HEK293 (cell line): ENCODE data around the gene LGI4.

Source experiments
- FEZF1 ChIP-seq: fragments of 450-650 bp; formaldehyde crosslinking; IDR thresholded peaks from 2 replicates; pipeline ENCODE4 v1.5.1; 2016; ENCODE audit warnings: missing biosample characterization, missing genetic modification characterization
- GFI1B ChIP-seq: fragments of 450-650 bp; formaldehyde crosslinking; IDR thresholded peaks from 2 replicates; pipeline ENCODE4 v1.5.1; 2016; ENCODE audit warnings: missing biosample characterization, missing genetic modification characterization
- KLF10 ChIP-seq: fragments of 450-650 bp; IDR thresholded peaks from 2 replicates; pipeline ENCODE4 v1.5.1; 2018; ENCODE audit warnings: missing biosample characterization, mild to moderate bottlenecking, missing genetic modification characterization
- KLF16 ChIP-seq: fragments of 450-650 bp; formaldehyde crosslinking; IDR thresholded peaks from 2 replicates; pipeline ENCODE4 v1.5.1; 2017; ENCODE audit warnings: missing biosample characterization, missing genetic modification characterization
- MEIS1 ChIP-seq: sonication (generic); formaldehyde crosslinking; IDR thresholded peaks from 2 replicates; pipeline ENCODE4 v1.8.1; 2022; ENCODE audit warnings: missing genetic modification reagents, mild to moderate bottlenecking, borderline replicate concordance
- REPIN1 ChIP-seq: fragments of 450-650 bp; formaldehyde crosslinking; IDR thresholded peaks from 2 replicates; pipeline ENCODE4 v1.5.1; 2017; ENCODE audit warnings: missing biosample characterization, missing genetic modification characterization, low read depth
- SALL2 ChIP-seq: fragments of 450-650 bp; formaldehyde crosslinking; IDR thresholded peaks from 2 replicates; pipeline ENCODE4 v1.5.0; 2017; ENCODE audit warnings: missing biosample characterization, mild to moderate bottlenecking, missing genetic modification characterization, borderline replicate concordance
- SCRT2 ChIP-seq: fragments of 450-650 bp; formaldehyde crosslinking; IDR thresholded peaks from 2 replicates; pipeline ENCODE4 v1.5.1; 2016; ENCODE audit warnings: missing biosample characterization, missing genetic modification characterization
- SETDB1 ChIP-seq: IDR thresholded peaks from one replicate; pipeline ENCODE4 v1.6.1; 2017; ENCODE audit warnings: mild to moderate bottlenecking, low read length, moderate library complexity, mixed read lengths; ENCODE audit not compliant: insufficient read length
- SP7 ChIP-seq: fragments of 450-650 bp; formaldehyde crosslinking; IDR thresholded peaks from 2 replicates; pipeline ENCODE4 v1.5.1; 2016; ENCODE audit warnings: missing biosample characterization, missing genetic modification characterization
- ZBTB17 ChIP-seq: fragments of 450-650 bp; formaldehyde crosslinking; IDR thresholded peaks from 2 replicates; pipeline ENCODE4 v1.5.1; 2016; ENCODE audit warnings: missing biosample characterization, missing genetic modification characterization
- ZBTB7A ChIP-seq: fragments of 450-650 bp; formaldehyde crosslinking; IDR thresholded peaks from 2 replicates; pipeline ENCODE4 v1.5.1; 2016; ENCODE audit warnings: low read depth, missing biosample characterization, missing genetic modification characterization
- ZEB2 ChIP-seq: fragments of 450-650 bp; formaldehyde crosslinking; IDR thresholded peaks from 2 replicates; pipeline ENCODE4 v1.5.1; 2016; ENCODE audit warnings: missing biosample characterization, missing genetic modification characterization
- ZFP37 ChIP-seq: fragments of 450-650 bp; formaldehyde crosslinking; IDR thresholded peaks from 2 replicates; pipeline ENCODE4 v1.5.1; 2016; ENCODE audit warnings: missing biosample characterization, missing genetic modification characterization
- ZNF138 ChIP-seq: fragments of 450-650 bp; formaldehyde crosslinking; IDR thresholded peaks from 2 replicates; pipeline ENCODE4 v1.5.1; 2016; ENCODE audit warnings: missing biosample characterization, missing genetic modification characterization, borderline replicate concordance
- ZNF140 ChIP-seq: fragments of 450-650 bp; formaldehyde crosslinking; IDR thresholded peaks from 2 replicates; pipeline ENCODE4 v1.5.1; 2016; ENCODE audit warnings: missing biosample characterization, missing genetic modification characterization
- ZNF202 ChIP-seq: fragments of 450-650 bp; formaldehyde crosslinking; IDR thresholded peaks from 2 replicates; pipeline ENCODE4 v1.5.1; 2016; ENCODE audit warnings: missing biosample characterization, missing genetic modification characterization, borderline replicate concordance
- ZNF248 ChIP-seq: fragments of 450-650 bp; formaldehyde crosslinking; IDR thresholded peaks from 2 replicates; pipeline ENCODE4 v1.5.1; 2017; ENCODE audit warnings: missing biosample characterization, missing genetic modification characterization
- ZNF292 ChIP-seq: fragments of 450-650 bp; formaldehyde crosslinking; IDR thresholded peaks from 2 replicates; pipeline ENCODE4 v1.5.1; 2016; ENCODE audit warnings: low read depth, missing biosample characterization, missing genetic modification characterization, borderline replicate concordance
- ZNF311 ChIP-seq: fragments of 450-650 bp; formaldehyde crosslinking; IDR thresholded peaks from 2 replicates; pipeline ENCODE4 v1.5.1; 2017; ENCODE audit warnings: missing biosample characterization, missing genetic modification characterization, borderline replicate concordance
- ZNF341 ChIP-seq: fragments of 450-650 bp; formaldehyde crosslinking; IDR thresholded peaks from 2 replicates; pipeline ENCODE4; 2016; ENCODE audit warnings: low read depth, missing biosample characterization, missing genetic modification characterization
- ZNF350 ChIP-seq: fragments of 450-650 bp; formaldehyde crosslinking; IDR thresholded peaks from 2 replicates; pipeline ENCODE4 v1.5.0; 2017; ENCODE audit warnings: missing biosample characterization, mild to moderate bottlenecking, missing genetic modification characterization
- ZNF37A ChIP-seq: fragments of 450-650 bp; IDR thresholded peaks from 2 replicates; pipeline ENCODE4 v1.5.1; 2018; ENCODE audit warnings: missing biosample characterization, missing genetic modification characterization
- ZNF433 ChIP-seq: fragments of 450-650 bp; formaldehyde crosslinking; IDR thresholded peaks from 2 replicates; pipeline ENCODE4 v1.5.1; 2016; ENCODE audit warnings: missing biosample characterization, missing genetic modification characterization, low read depth
- ZNF514 ChIP-seq: fragments of 450-650 bp; formaldehyde crosslinking; IDR thresholded peaks from 2 replicates; pipeline ENCODE4 v1.5.1; 2016; ENCODE audit warnings: missing biosample characterization, missing genetic modification characterization
- ZNF521 ChIP-seq: fragments of 450-650 bp; formaldehyde crosslinking; IDR thresholded peaks from 2 replicates; pipeline ENCODE4 v1.5.1; 2017; ENCODE audit warnings: missing biosample characterization, mild to moderate bottlenecking, missing genetic modification characterization
- ZNF555 ChIP-seq: fragments of 450-650 bp; formaldehyde crosslinking; conservative IDR thresholded peaks from 2 replicates; pipeline ENCODE4 v1.5.1; 2017; ENCODE audit warnings: missing biosample characterization, mild to moderate bottlenecking, missing genetic modification characterization, inconsistent platforms
- ZNF558 ChIP-seq: fragments of 450-650 bp; formaldehyde crosslinking; IDR thresholded peaks from 2 replicates; pipeline ENCODE4 v1.5.1; 2016; ENCODE audit warnings: missing biosample characterization, missing genetic modification characterization
- ZNF596 ChIP-seq: fragments of 450-650 bp; IDR thresholded peaks from 2 replicates; pipeline ENCODE4 v1.5.0; 2018; ENCODE audit warnings: missing biosample characterization, mild to moderate bottlenecking, missing genetic modification characterization, moderate library complexity
- ZNF660 ChIP-seq: fragments of 450-650 bp; IDR thresholded peaks from 2 replicates; pipeline ENCODE4 v1.5.1; 2018; ENCODE audit warnings: missing biosample characterization, mild to moderate bottlenecking, missing genetic modification characterization
- ZNF670 ChIP-seq: fragments of 450-650 bp; formaldehyde crosslinking; IDR thresholded peaks from 2 replicates; pipeline ENCODE4 v1.5.1; 2016; ENCODE audit warnings: missing biosample characterization, missing genetic modification characterization, low read depth
- ZNF76 ChIP-seq: fragments of 450-650 bp; formaldehyde crosslinking; IDR thresholded peaks from 2 replicates; pipeline ENCODE4; 2016; ENCODE audit warnings: low read depth, missing biosample characterization, missing genetic modification characterization, borderline replicate concordance
- ZNF792 ChIP-seq: fragments of 450-650 bp; formaldehyde crosslinking; IDR thresholded peaks from 2 replicates; pipeline ENCODE4 v1.5.1; 2016; ENCODE audit warnings: missing biosample characterization, missing genetic modification characterization
- ZNF830 ChIP-seq: fragments of 450-650 bp; IDR thresholded peaks from 2 replicates; pipeline ENCODE4 v1.5.0; 2018; ENCODE audit warnings: missing biosample characterization, missing genetic modification characterization, low read depth, mild to moderate bottlenecking, moderate library complexity
- ZNF837 ChIP-seq: fragments of 450-650 bp; formaldehyde crosslinking; IDR thresholded peaks from 2 replicates; pipeline ENCODE4 v1.5.1; 2016; ENCODE audit warnings: missing biosample characterization, missing genetic modification characterization
- ZSCAN23 ChIP-seq: fragments of 450-650 bp; formaldehyde crosslinking; IDR thresholded peaks from 2 replicates; pipeline ENCODE4 v1.5.1; 2016; ENCODE audit warnings: missing biosample characterization, missing genetic modification characterization
- ZSCAN30 ChIP-seq: fragments of 450-650 bp; IDR thresholded peaks from 2 replicates; pipeline ENCODE4 v1.5.1; 2018; ENCODE audit warnings: missing biosample characterization, mild to moderate bottlenecking, missing genetic modification characterization, moderate library complexity
- ZXDB ChIP-seq: fragments of 450-650 bp; formaldehyde crosslinking; IDR thresholded peaks from 2 replicates; pipeline ENCODE4 v1.5.1; 2016; ENCODE audit warnings: missing biosample characterization, missing genetic modification characterization
- TF ChIP-seq, protein P1 (sequence below): fragments of 450-650 bp; formaldehyde crosslinking; IDR thresholded peaks from 2 replicates; pipeline ENCODE4 v1.5.1; 2016; ENCODE audit warnings: missing biosample characterization, missing genetic modification characterization
- TF ChIP-seq, protein P2 (sequence below): sonication (generic); formaldehyde crosslinking; IDR thresholded peaks from 2 replicates; pipeline ENCODE4 v1.8.1; 2022; ENCODE audit warnings: mild to moderate bottlenecking, moderate library complexity, missing genetic modification reagents
- TF ChIP-seq, protein P3 (sequence below): fragments of 450-650 bp; formaldehyde crosslinking; IDR thresholded peaks from 2 replicates; pipeline ENCODE4 v1.5.1; 2016; ENCODE audit warnings: missing biosample characterization, missing genetic modification characterization

The LGI4 gene

DNA sequence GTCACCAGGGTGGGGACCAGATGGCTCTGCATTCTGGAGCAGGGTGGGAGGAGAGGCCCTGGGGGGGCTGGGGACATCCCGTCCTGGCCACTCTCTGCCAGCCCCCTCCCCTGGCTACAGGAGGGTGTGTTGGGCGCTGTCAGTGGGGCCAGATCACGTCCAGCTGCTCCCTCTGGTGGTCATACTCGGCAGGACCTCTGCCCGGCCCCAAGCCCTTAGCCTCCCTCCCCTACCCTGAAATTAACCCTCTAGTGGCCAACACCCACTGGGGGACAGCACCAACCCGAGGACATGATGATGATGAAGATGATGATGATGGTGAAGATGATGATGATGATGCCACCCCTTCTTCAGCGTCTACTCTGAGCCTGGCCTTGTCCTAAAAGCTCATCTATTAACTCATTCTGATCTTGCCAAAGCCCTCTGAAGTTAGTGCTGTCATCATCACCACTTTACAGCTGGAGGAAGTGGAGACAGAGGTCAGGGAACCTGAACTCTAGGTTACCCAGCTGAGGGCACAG is 590 bp upstream of the LGI4 start (continued):
- TF ChIP-seq FEZF1 (tag by site-specific recombination), result no peak
- TF ChIP-seq ZNF792, result no peak
- peak; percentile 88 for TF ChIP-seq SP7 (tag by site-specific recombination)
- no peak; the same call in 1 of the 2 replicates for TF ChIP-seq KLF10 (tag by site-specific recombination)
- TF ChIP-seq ZBTB7A (tag by site-specific recombination), result no peak; the same call in none of the 2 replicates
- peak; percentile 86 for TF ChIP-seq ZEB2
- no peak for TF ChIP-seq ZNF830 (tag by site-specific recombination)
- no peak; the same call in 1 of the 2 replicates for TF ChIP-seq ZNF660
- TF ChIP-seq ZNF138, result no peak
- TF ChIP-seq, protein P1, sequence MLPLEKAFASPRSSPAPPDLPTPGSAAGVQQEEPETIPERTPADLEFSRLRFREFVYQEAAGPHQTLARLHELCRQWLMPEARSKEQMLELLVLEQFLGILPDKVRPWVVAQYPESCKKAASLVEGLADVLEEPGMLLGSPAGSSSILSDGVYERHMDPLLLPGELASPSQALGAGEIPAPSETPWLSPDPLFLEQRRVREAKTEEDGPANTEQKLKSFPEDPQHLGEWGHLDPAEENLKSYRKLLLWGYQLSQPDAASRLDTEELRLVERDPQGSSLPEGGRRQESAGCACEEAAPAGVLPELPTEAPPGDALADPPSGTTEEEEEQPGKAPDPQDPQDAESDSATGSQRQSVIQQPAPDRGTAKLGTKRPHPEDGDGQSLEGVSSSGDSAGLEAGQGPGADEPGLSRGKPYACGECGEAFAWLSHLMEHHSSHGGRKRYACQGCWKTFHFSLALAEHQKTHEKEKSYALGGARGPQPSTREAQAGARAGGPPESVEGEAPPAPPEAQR, result peak; percentile 85
- no peak for TF ChIP-seq ZNF248 (tag by site-specific recombination)
- TF ChIP-seq ZNF37A (tag by site-specific recombination), result no peak
- TF ChIP-seq ZNF596, result no peak
- 0 out of 2 replicates have a peak, but pooled peaks have one; percentile 23 for TF ChIP-seq ZNF76
- TF ChIP-seq ZNF521 (tag by site-specific recombination), result no peak
- TF ChIP-seq KLF16, result peak; percentile 83
- peak; percentile 80; the same call in 1 of the 2 replicates for TF ChIP-seq ZFP37 (tag by site-specific recombination)
- no peak for TF ChIP-seq ZNF514 (tag by site-specific recombination)
- no peak for TF ChIP-seq ZNF837 (tag by site-specific recombination)
- no peak for TF ChIP-seq SETDB1
- no peak for TF ChIP-seq ZSCAN23 (tag by site-specific recombination)
- TF ChIP-seq ZNF140 (tag by site-specific recombination), result no peak
- TF ChIP-seq SCRT2 (tag by site-specific recombination), result peak; percentile 36; the same call in 1 of the 2 replicates
- no peak for TF ChIP-seq SALL2 (tag by site-specific recombination)
- TF ChIP-seq ZNF292 (tag by site-specific recombination), result no peak
- peak; percentile 85; the same call in 1 of the 2 replicates for TF ChIP-seq REPIN1 (tag by site-specific recombination)
- TF ChIP-seq ZNF670 (tag by site-specific recombination), result no peak
- no peak for TF ChIP-seq ZXDB (tag by site-specific recombination)
- TF ChIP-seq, protein P2, sequence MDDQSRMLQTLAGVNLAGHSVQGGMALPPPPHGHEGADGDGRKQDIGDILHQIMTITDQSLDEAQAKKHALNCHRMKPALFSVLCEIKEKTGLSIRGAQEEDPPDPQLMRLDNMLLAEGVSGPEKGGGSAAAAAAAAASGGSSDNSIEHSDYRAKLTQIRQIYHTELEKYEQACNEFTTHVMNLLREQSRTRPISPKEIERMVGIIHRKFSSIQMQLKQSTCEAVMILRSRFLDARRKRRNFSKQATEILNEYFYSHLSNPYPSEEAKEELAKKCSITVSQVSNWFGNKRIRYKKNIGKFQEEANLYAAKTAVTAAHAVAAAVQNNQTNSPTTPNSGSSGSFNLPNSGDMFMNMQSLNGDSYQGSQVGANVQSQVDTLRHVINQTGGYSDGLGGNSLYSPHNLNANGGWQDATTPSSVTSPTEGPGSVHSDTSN (CRISPR knock-in tag), result no peak
- TF ChIP-seq ZNF555, result no peak
- TF ChIP-seq MEIS1 (CRISPR knock-in tag), result no peak
- peak; percentile 84 for TF ChIP-seq ZBTB17 (tag by site-specific recombination)
- TF ChIP-seq ZNF311 (tag by site-specific recombination), result no peak
- TF ChIP-seq ZNF433 (tag by site-specific recombination), result no peak
- no peak for TF ChIP-seq ZNF350 (tag by site-specific recombination)
- TF ChIP-seq ZNF558, result 0 out of 2 replicates have a peak, but pooled peaks have one; percentile 36
- peak; percentile 23; the same call in 1 of the 2 replicates for TF ChIP-seq ZNF341
- TF ChIP-seq GFI1B (tag by site-specific recombination), result no peak
- TF ChIP-seq, protein P3, sequence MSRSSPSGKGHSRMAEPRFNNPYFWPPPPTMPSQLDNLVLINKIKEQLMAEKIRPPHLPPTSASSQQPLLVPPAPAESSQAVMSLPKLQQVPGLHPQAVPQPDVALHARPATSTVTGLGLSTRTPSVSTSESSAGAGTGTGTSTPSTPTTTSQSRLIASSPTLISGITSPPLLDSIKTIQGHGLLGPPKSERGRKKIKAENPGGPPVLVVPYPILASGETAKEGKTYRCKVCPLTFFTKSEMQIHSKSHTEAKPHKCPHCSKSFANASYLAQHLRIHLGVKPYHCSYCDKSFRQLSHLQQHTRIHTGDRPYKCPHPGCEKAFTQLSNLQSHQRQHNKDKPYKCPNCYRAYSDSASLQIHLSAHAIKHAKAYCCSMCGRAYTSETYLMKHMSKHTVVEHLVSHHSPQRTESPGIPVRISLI (tag by site-specific recombination), result no peak
- TF ChIP-seq ZSCAN30 (tag by site-specific recombination), result peak; percentile 86; the same call in 1 of the 2 replicates
- TF ChIP-seq ZNF202, result no peak
